ENCODE results near the gene TREML2. TPM values are rescaled to one million over a fixed set of nuclear protein-coding genes. Genes with fewer than 3 reads are reported as not detected.
"Not testable (repeated sequence)": the region's sequence is repeated elsewhere in the genome, so short reads cannot be mapped to it uniquely, and the experiment has no call there.

Gene TREML2
- not detected in 2 replicates for total RNA-seq
- long read RNA-seq, result 0 reads

- TF ChIP-seq CTCF (IDR thresholded peaks at IDR 0.05; ENCODE audit: unreplicated experiment), result no peak
- Mint-ChIP-seq H3K27ac (no peak within 1 kb of the TSS), H3K36me3 (ENCODE audit: insufficient read depth) (no peaks in the 10 kb centered on the region), H3K27me3 (peaks cover 26% of the 10 kb centered on the region), H3K4me3 (ENCODE audit: low read depth) (no peak within 1 kb of the TSS), H3K9me3 (ENCODE audit: low read depth) (no peaks in the 10 kb centered on the region), H3K4me1 (ENCODE audit: low read depth) (no peaks in the 10 kb centered on the region)
- no peak for DNase-seq (ENCODE audit: low spot score, unreplicated experiment)
Measured at GRCh38 chr6:41200901-41201763, at the start of gene TREML2. Gene TREML2 (minus strand): TSS chr6:41201149. CDS start chr6:41201008, 141 bp downstream.

DNA sequence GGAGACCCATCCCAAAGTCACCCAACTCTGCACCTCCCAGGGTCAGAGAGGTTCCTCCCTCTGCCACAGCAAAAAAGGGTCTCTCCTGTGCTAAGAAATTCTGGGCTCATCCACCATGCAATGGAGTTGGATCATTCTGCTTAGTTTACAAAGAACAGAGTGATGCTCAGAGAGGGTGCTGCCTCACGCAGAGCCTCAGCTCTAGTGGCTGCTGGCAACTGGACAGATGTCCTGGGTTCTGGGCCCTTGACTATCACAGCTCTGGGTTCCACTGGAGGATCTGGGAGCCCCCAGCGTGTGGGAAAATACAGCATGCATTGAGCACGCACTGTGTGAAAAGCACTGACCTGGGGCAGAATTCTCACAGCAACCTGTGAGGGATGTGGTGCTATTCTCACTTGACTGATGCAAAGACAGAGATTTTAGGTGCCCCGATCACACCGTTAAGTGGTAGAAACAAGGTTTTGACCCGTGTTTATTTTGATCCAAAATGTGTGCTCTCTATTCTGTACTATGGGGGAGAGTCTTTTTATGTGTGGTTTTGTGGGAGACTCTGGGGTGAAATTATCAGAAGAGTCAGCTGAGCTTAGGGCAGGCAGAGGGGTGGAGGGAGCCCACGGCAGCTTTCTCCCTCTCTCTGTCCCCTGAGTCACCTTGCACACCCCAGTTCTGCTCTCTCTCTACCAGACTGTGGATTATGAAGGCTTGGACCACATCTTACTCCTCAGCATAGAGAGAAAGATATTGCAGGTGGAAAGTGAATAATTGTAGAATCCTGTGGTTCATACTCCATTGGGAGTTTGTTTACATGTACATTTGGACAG lies 47.1 kb upstream of the TREML2 start:
- H3K27me3 Mint-ChIP-seq, result peaks cover 18% of the 10 kb centered on the region
- no peak for TF ChIP-seq CTCF (IDR thresholded peaks at IDR 0.05; ENCODE audit: unreplicated experiment)
- no peak overlapping the region for H3K27ac Mint-ChIP-seq
- peaks cover 6% of the 10 kb centered on the region for H3K9me3 Mint-ChIP-seq (ENCODE audit: low read depth)
- no peak for DNase-seq (ENCODE audit: low spot score, unreplicated experiment)
- no peaks in the 10 kb centered on the region for H3K36me3 Mint-ChIP-seq (ENCODE audit: insufficient read depth)
- no peaks in the 10 kb centered on the region for H3K4me1 Mint-ChIP-seq (ENCODE audit: low read depth)
- H3K4me3 Mint-ChIP-seq (ENCODE audit: low read depth), result no peak overlapping the region

DNA sequence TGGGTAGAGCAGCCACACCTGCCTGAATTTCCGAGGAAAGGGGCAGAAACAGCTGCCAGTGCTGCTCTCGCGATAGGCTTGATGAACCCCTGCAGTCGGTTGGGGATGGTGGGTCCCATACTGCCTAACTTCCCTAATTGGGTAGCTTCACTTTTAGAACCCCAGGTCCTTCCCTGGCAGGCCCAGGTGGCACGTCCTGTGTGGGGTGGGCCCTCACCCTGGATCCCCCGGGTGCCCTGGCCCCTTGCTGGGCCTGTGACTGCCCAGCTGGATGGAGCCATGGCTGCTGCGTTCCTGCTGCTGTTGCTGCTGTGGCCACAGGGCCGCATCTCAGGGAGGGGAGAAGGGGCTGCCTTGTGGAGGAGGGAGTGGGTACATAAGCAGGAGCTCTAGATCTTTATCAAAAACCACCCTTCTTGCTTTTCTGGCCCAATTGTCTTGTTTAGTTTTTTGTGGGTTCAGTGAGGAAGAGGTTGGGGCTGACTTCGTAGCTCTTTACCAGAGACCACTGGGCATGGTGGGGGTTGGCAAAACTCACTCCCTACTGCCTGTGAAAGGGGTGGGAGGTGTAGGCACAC lies 46.4 kb upstream of the TREML2 start:
- H3K4me3 Mint-ChIP-seq (ENCODE audit: low read depth), result no peak overlapping the region
- H3K4me1 Mint-ChIP-seq (ENCODE audit: low read depth), result no peaks in the 10 kb centered on the region
- no peaks in the 10 kb centered on the region for H3K36me3 Mint-ChIP-seq (ENCODE audit: insufficient read depth)
- H3K27me3 Mint-ChIP-seq, result peaks cover 18% of the 10 kb centered on the region
- H3K27ac Mint-ChIP-seq, result no peak overlapping the region
- TF ChIP-seq CTCF (IDR thresholded peaks at IDR 0.05; ENCODE audit: unreplicated experiment), result no peak
- no peak for DNase-seq (ENCODE audit: low spot score, unreplicated experiment)
- H3K9me3 Mint-ChIP-seq (ENCODE audit: low read depth), result peaks cover 6% of the 10 kb centered on the region

GRCh38 chr6:41246529-41246928 lies 45.6 kb upstream of the TREML2 start:
- DNase-seq (ENCODE audit: low spot score, unreplicated experiment); H3K36me3 Mint-ChIP-seq (ENCODE audit: insufficient read depth); H3K27ac Mint-ChIP-seq; H3K4me3 Mint-ChIP-seq (ENCODE audit: low read depth); H3K4me1 Mint-ChIP-seq (ENCODE audit: low read depth); H3K9me3 Mint-ChIP-seq (ENCODE audit: low read depth): not testable (repeated sequence)
- H3K27me3 Mint-ChIP-seq, result peaks cover 18% of the 10 kb centered on the region

DNA sequence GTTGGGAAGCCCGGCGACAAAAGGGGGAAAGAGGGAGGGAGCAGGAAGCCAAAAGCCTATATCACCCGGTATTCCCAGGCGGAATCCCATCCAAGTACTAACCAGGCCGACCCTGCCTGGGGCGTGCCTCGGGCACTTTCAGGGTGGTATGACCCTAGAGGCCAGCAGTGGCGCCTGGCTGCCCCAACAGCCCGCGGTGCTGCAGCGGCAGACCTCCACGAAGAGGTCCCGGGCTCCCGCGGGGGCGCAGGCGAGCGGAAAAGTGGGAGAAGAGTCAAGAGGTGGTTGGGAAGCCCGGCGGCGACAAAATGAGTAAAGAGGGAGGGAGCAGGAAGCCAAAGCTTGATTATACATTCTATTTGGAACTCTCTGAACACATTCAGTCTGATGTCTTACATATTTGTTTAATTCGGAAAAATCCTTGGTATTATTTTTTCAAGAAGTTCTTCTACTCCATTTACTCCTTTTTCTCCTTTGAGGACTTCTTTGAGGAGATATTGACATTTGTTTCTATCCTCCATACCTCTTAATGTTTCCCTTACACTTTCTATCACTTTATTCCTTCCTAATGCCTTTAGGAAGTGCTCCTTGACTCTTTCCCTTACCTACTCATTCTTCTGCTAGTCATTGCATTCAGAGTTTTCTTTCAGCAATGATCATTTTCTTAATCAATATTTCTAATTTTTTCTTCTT lies 38.7 kb upstream of the TREML2 start:
- peaks cover 64% of the 10 kb centered on the region for H3K27me3 Mint-ChIP-seq

More for the DNA sequence above, 38.7 kb upstream of the TREML2 start:
- DNase-seq (ENCODE audit: low spot score, unreplicated experiment), result no peak
- Mint-ChIP-seq H3K4me1 (ENCODE audit: low read depth) (no peaks in the 10 kb centered on the region), H3K36me3 (ENCODE audit: insufficient read depth) (no peaks in the 10 kb centered on the region), H3K4me3 (ENCODE audit: low read depth) (no peak overlapping the region), H3K27ac (no peak overlapping the region), H3K9me3 (ENCODE audit: low read depth) (no peaks in the 10 kb centered on the region)
- peak; percentile 17 for TF ChIP-seq CTCF (IDR thresholded peaks at IDR 0.05; ENCODE audit: unreplicated experiment)
